Endothelial cell of umbilical vein (primary cell): ENCODE results near the gene GNAL. TPM values are rescaled to one million over a fixed set of nuclear protein-coding genes. Genes with fewer than 3 reads are reported as not detected.
A peak's percentile ranks its signal among the peaks of the same experiment; 100 is the strongest.

ENCODE experiments used
- BruUV-seq: library from RNA; stranded (reverse); fragments of 400-500 nt; replicated peaks from 2 replicates; lab custom pipeline; 2021; lab: Mats Ljungman, UMichigan
- CTCF ChIA-PET: fragments of 300-600, 350-600 bp; sonication (Branson Sonifier 250); formaldehyde crosslinking; loops from one replicate; lab custom pipeline; 2021; ENCODE audit warnings: antibody characterized with exemption, inconsistent platforms; lab: Charles Lee
- POLR2A ChIA-PET: fragments of 300-600, 350-600 bp; sonication (Branson Sonifier 250); formaldehyde crosslinking; loops from one replicate; lab custom pipeline; 2021; ENCODE audit warnings: antibody characterized with exemption, inconsistent platforms; lab: Charles Lee
- DNase-seq: peaks from one replicate; pipeline ENCODE4 v3.0.0-alpha.2; 2011; ENCODE audit warnings: low read depth, low spot score
- FAIRE-seq: peaks from 2 replicates; lab custom pipeline; 2011; peaks lifted over from hg19 to GRCh38; lab: Jason Lieb, UNC
- H2AFZ ChIP-seq: 2 replicates; pipeline ENCODE4 v1.6.0; 2012; ENCODE audit warnings: low read depth, low read length, control low read depth, inconsistent platforms
- H3K27ac ChIP-seq: 2 replicates; pipeline ENCODE4 v1.5.1; 2011; ENCODE audit warnings: low read depth, mild to moderate bottlenecking, control low read depth, low read length, moderate library complexity; ENCODE audit not compliant: insufficient read depth
- H3K27me3 ChIP-seq, 2 experiments: 2 replicates each; pipeline versions ENCODE4 v1.6.0 to v1.6.1; 2011; ENCODE audit warnings: low read length in 2 of 2, mixed read lengths in 1 of 2; ENCODE audit not compliant: control insufficient read depth in 2 of 2, insufficient read depth in 2 of 2
- H3K36me3 ChIP-seq, 2 experiments: 2 replicates in 1 of 2; 3 replicates in 1 of 2; pipeline ENCODE4 v1.5.1; 2011; ENCODE audit warnings: low read length in 2 of 2, mild to moderate bottlenecking in 1 of 2, moderate library complexity in 1 of 2; ENCODE audit not compliant: control insufficient read depth in 2 of 2, insufficient read depth in 2 of 2; ENCODE audit errors: extremely low read depth in 1 of 2
- H3K4me1 ChIP-seq: 3 replicates; pipeline ENCODE4 v1.5.1; 2011; ENCODE audit warnings: mild to moderate bottlenecking, low read length; ENCODE audit not compliant: control insufficient read depth, insufficient read depth; ENCODE audit errors: extremely low read depth
- H3K4me2 ChIP-seq: 2 replicates; pipeline ENCODE4 v1.6.1; 2011; ENCODE audit warnings: low read length, control low read depth, mixed read lengths; ENCODE audit not compliant: insufficient read depth
- H3K4me3 ChIP-seq, 3 experiments: fragments of 200-600 bp in 1 of 3; sonication (generic), shearing (Covaris generic) in 1 of 3; replicated peaks in 1 of 3; 2 replicates each; pipeline ENCODE4 v1.5.1; 2011 to 2016; ENCODE audit warnings: control low read depth in 3 of 3, low read length in 3 of 3, mild to moderate bottlenecking in 2 of 3, inconsistent platforms in 1 of 3, low read depth in 1 of 3, moderate library complexity in 1 of 3; ENCODE audit not compliant: insufficient read depth in 1 of 3
- H3K79me2 ChIP-seq: 2 replicates; pipeline ENCODE4 v1.6.0; 2012; ENCODE audit warnings: low read length, inconsistent platforms; ENCODE audit not compliant: control insufficient read depth, insufficient read depth
- H3K9ac ChIP-seq: replicated peaks from 2 replicates; pipeline ENCODE3; 2011; ENCODE audit warnings: low read length, control low read depth; ENCODE audit not compliant: insufficient read depth; ENCODE audit errors: extremely low read depth
- H3K9me1 ChIP-seq: replicated peaks from 3 replicates; pipeline ENCODE4 v1.6.0; 2011; ENCODE audit warnings: mild to moderate bottlenecking, low read length; ENCODE audit not compliant: control insufficient read depth, insufficient read depth; ENCODE audit errors: extremely low read depth
- H3K9me3 ChIP-seq: replicated peaks from 2 replicates; pipeline ENCODE4 v1.5.1; 2012; ENCODE audit warnings: low read length, inconsistent platforms; ENCODE audit not compliant: control insufficient read depth, insufficient read depth
- H4K20me1 ChIP-seq: replicated peaks from 2 replicates; pipeline ENCODE3; 2011; ENCODE audit warnings: mild to moderate bottlenecking, low read length; ENCODE audit not compliant: control insufficient read depth, insufficient read depth; ENCODE audit errors: extremely low read depth
- CTCF ChIP-seq, 2 donors: IDR thresholded peaks; 1 replicate in 1 of 2; 2 replicates in 1 of 2; pipeline ENCODE4 v1.5.1; 2011; ENCODE audit warnings: low read length in 2 of 2, mild to moderate bottlenecking in 2 of 2, moderate library complexity in 2 of 2, control low read depth in 1 of 2, inconsistent platforms in 1 of 2, low read depth in 1 of 2; ENCODE audit not compliant: insufficient read depth in 1 of 2; ENCODE audit errors: extremely low read depth in 1 of 2
- FOS ChIP-seq: IDR thresholded peaks from 2 replicates; pipeline ENCODE4 v1.6.1; 2011; ENCODE audit warnings: mild to moderate bottlenecking, low read length, moderate library complexity, borderline replicate concordance; ENCODE audit not compliant: insufficient read depth
- JUN ChIP-seq: IDR thresholded peaks from 2 replicates; pipeline ENCODE4 v1.6.1; 2011; ENCODE audit warnings: borderline replicate concordance, low read depth; ENCODE audit not compliant: insufficient read length, insufficient read depth
- MYC ChIP-seq: IDR thresholded peaks from one replicate; pipeline ENCODE4 v1.6.1; 2011; ENCODE audit warnings: mild to moderate bottlenecking, low read depth, low read length
- POLR2AphosphoS5 ChIP-seq: IDR thresholded peaks from 2 replicates; pipeline ENCODE4 v1.6.1; 2012; ENCODE audit warnings: low read depth, mild to moderate bottlenecking, control low read depth, low read length, moderate library complexity; ENCODE audit not compliant: insufficient read depth
- dilution Hi-C: fragments of 300-500 bp; cut with MboI; formaldehyde crosslinking; loops from one replicate; pipeline ENCODE4 v1.15.0; 2019; ENCODE audit warnings: low sequenced_read_pairs; ENCODE audit not compliant: extremely low pct_ligation_motif_present
- intact Hi-C: fragments of 100-400 bp; cut with micrococcal nuclease; formaldehyde crosslinking; loops from one replicate; pipeline ENCODE4 v1.10.0; 2022
- polyA plus RNA-seq, 4 experiments: library from polyadenylated mRNA; depleted of rRNA in 3 of 4; stranded (reverse) in 3 of 4; unstranded in 1 of 4; fragments of >200 nt; gene quantifications; 2 replicates each; pipeline versions ENCODE4 v1.2.1 to v1.2.3, GENCODE V29; 2011 to 2012; ENCODE audit warnings: missing spikeins in 1 of 4
- total RNA-seq: library from RNA; stranded (reverse); gene quantifications from 2 replicates; pipeline ENCODE4 v1.2.3, GENCODE V29; 2021

The GNAL gene
- total and polyA plus RNA-seq, 2 donors (not counting 3 experiments of a cell fraction or from before 2014, with no cell fraction given): 0.07 to 0.73 TPM

DNA sequence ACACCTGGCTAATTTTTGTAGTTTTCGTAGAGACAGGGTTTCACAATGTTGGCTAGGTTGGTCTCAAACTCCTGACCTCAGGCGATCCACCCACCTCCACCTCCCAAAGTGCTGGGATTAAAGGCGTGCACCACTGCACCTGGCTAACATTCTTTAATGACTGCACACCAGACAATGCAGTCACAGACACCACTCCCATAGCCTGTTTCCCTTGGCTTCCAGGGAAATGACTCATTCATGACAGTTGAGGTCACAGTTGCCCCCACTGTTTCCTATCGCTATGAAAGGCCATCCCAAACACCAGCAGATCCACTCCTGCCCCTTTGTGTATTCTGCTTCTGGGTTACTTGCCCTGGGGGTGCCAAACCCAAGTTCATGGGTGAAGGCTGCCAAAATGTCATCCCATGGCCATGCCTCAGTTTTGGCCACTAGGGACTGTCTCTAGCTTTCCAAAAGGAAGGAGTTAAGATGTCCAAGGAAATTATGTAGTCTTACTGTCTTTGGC is 170.9 kb downstream of the GNAL start:
- intact Hi-C loops (loop anchor here (2.0 to 10.0 kb wide), 2 partner anchors 49 to 125 kb away; partner anchors contain the start of gene MPPE1), dilution Hi-C loops (no loop called here)
- H3K9me3 ChIP-seq: no peaks in the 10 kb centered on the region
- H3K4me3 ChIP-seq: no peak overlapping the region
- peak; percentile 68 for FAIRE-seq
- H3K4me2 ChIP-seq: peak overlapping the region; percentile 79
- DNase-seq: peak; percentile 62
- no peaks in the 10 kb centered on the region for H3K9me1 ChIP-seq
- no peaks in the 10 kb centered on the region for H3K27me3 ChIP-seq
- H4K20me1 ChIP-seq: no peaks in the 10 kb centered on the region
- no peaks in the 10 kb centered on the region for H3K36me3 ChIP-seq
- TF ChIP-seq MYC: no peak
- TF ChIP-seq CTCF (IDR thresholded peaks at IDR 0.05; ENCODE audit: extremely low read depth in 1 of 2, insufficient read depth in 1 of 2, low read depth in 1 of 2, low read length in 2 of 2): no peak
- TF ChIP-seq JUN: peak; percentile 81
- TF ChIP-seq POLR2AphosphoS5: peak; percentile 22
- peak; percentile 91 for TF ChIP-seq FOS
- H3K27ac ChIP-seq: peak overlapping the region; percentile 87
- H3K4me1 ChIP-seq: peaks cover 32% of the 10 kb centered on the region
- H3K9ac ChIP-seq: peak overlapping the region; percentile 26
- no TSS peak for BruUV-seq
- ChIA-PET POLR2A (no interaction called here), CTCF (interaction anchor here (0.6 to 1.3 kb wide), 5 partner anchors 11 to 134 kb away, joined by 3 to 4 read pairs (median 3); partner anchors contain the start of gene IMPA2)
- H3K79me2 ChIP-seq: no peaks in the 10 kb centered on the region
- H2AFZ ChIP-seq: peak overlapping the region; percentile 60
